HG02884 (cell line): ENCODE results near the gene C4BPB.

Experiments
- ATAC-seq: cut with Tn5 transposase; IDR thresholded peaks from one replicate; pipeline ENCODE4 v1.9.1; 2021; ENCODE audit warnings: mild to moderate bottlenecking, moderate library complexity; ENCODE audit not compliant: unreplicated experiment

Gene C4BPB

DNA sequence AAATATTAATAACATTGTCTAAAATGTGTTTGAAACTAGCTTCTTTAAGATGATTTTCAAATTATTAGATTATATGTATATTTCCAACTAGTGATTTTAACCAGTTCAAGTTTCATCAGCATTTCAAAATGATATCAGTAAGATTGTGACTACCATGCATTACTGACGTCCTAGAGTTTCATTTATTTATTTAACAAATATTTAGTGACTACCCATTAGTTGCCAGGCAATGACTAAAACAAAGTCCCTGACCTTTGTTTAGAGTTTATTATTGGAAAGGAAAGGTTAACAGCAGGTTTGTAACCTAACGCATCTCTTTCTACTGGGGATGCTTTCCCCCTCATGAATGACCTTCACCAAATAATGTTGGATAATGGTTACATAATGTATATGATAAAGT, 7.6 kb upstream of the C4BPB start:
- no peak for ATAC-seq

DNA sequence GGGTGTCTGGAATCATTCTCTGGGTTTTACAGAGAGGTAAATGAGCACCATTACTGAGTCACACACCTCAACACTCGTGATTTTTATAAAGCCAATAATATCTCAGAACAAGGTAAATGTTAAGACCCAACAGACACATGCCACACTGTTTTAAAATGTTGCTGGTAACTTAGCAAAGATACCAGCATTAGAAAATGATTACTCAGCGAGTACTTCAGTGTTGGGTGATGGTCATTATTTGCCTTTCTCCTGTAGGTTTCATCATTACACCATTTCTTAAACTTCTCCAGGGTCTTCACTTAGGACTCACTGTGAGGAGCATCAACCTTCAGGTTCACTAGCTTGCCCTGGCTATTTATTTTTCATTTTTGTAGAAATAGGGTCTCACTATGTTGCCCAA, 6.9 kb upstream of the C4BPB start:
- no peak for ATAC-seq

DNA sequence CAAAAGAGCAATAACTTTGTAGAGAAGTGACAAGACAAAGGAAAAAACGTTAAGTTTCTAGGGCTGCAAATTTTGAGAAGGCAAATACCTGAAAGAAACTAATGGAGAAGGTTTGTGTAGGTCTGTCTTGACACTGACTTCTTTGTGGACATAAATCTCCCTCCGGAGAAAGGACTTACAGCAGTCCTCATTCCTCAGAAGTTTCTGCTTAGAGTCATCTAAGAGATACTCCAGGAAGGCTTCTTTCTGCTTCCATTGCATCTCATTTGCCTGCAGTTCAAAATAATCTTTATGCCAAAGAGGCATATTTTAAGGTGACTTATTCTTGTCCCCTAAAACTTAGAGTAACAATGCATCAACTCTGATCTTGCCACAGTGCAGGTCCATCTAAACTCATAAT, 4.4 kb upstream of the C4BPB start:
- no peak for ATAC-seq

DNA sequence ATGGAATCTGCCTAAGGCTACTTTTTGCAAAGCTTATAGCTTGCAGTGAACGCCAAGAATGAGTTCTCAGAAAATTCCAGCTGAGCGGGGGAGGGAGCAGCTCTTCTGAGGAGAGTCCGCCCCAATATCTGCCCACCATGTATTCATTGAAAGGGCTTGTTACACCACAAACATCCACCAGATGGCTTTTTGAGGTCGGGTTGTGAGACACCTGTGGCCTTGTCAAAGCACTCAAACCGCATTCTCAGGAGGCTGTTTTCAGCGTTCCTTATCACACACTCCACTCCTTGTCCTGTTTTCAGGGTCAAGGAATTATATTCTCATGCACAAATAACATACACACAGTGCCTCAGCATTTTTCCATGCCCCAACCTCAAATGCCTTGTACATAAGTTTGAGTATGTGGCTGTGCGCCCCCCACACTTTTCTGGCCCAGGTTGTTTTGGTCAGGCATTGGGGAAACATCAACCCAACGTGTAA, 3.9 kb upstream of the C4BPB start:
- no peak for ATAC-seq

DNA sequence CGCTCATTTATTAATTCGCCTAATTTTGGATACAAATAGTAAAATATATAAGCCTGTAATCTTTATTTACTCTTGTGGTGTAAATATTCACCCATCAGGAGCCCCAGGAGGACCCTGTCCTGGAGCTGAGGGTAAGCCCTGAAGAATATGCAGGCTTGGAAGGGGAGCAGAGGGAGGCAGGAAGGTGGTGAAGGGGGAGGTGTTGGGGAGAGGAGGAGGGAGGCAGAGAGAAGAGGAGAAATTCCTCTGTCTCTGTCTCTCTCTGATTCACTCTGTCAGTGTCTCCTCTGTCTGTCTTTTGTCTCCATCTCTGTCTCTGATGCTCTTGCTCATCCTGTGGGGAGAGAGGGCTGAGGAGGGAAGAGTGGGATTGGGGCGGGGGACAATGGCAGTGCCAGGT, 2.8 kb upstream of the C4BPB start:
- ATAC-seq: no peak

DNA sequence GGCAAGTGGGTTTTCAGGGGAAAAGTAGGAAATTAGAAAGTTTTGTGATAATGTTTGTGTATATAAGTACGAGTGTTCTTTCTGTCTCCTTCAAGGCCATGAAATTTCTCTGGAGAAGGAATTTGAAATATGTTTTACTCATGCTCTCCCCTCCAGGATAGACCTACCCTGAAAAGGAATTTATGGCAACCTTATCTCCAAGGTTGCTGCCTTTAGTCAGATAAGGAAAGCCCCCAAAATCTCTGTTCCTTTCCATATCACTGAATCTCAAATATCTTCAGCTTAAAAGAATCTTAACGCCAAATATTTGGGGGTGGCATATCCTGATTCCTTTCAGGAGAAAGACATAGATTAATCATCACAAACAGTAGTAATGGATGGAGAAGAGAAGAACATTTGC, 499 bp upstream of the C4BPB start:
- no peak for ATAC-seq

DNA sequence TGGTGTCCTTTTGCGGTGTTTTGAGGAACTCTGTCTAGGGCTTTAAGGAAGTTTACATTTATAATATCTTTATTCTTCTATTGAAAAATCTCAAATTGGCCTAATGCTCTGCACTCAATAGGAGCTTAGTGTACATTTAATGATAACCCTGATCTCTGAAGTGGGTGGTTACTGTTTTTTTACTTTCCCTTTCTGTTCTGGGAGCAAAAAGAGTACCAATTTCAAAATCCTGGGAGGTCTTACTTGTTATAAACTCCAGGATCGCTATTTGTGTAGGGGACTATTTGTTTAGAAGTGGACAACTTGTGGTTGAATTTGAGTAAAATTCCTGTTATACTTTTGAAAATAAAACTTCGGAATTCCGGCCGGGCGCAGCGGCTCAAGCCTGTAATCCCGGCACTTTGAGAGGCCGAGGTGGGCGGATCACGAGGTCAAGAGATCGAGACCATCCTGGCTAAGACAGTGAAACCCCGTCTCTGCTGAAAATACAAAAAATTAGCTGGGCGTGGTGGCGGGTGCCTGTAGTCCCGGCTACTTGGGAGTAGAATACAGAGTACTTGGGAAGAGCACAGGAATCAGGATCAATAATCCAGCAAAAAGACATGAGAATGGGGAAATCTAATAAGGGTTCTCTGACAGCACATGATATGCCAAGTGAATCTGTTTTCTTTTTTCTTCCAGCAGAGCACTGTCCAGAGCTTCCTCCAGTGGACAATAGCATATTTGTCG, 1.1 kb downstream of the C4BPB start:
- ATAC-seq: no peak

DNA sequence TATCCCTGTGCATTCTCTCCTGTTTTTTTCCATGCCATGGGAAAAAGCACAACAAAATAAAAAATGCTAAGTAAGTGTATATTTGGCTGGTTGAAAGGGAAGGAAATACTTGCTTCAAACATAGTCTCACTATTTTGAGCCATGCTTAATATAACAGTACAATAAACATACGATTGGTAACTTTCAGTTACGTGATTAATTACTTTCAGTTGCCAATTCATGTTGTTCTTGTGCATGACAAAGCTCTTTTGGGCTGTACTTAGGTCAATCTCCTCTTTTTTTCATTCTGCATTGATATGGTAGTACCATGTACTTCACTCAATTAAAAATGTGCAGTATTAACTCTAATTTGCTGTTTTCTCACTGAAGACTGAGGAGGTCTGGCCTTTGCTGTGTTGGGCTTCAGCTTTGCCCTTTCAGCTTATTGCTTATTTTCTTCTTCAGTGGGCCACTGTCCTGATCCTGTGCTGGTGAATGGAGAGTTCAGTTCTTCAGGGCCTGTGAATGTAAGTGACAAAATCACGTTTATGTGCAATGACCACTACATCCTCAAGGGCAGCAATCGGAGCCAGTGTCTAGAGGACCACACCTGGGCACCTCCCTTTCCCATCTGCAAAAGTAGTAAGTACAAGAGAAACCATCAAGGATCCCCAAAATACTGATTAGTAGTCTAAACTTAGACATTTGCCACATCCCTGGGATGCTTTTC, 2.7 kb downstream of the C4BPB start:
- no peak for ATAC-seq

DNA sequence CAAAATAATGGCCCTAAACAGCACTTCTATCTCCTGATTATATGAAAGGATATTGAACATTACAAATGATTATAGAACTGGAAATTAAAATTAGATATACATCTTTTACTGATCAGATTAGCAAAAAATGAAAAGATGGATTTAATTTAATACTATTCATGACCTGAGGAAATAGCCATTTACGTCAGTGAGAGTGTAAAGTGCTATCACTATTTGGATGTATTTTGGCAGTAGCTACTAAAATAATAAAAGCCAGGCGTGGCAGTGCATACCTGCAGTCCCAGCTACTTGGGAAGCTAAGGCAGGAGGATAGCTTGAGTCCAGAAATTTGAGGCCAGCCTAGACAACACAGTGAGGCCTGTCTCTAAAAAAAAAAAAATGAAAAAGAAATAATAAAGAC, 5.3 kb downstream of the C4BPB start:
- no peak for ATAC-seq

DNA sequence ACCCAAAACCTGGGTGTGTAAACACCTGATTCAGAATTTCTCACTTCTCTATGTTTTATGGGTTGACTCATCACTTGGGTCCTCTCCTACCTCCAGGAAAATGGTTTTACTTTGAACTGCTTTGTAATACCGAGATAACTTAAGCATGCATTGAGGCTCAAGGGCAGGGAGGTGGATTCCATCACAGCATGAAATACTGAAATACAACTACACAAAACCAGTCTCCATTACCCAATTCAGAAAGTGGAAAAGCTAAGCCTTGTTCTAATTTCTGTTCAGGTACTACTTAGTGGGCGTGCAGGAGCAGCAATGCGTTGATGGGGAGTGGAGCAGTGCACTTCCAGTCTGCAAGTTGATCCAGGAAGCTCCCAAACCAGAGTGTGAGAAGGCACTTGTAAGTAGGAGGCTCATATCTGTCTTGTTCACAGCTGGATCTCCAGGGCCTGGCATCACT, 9.2 kb downstream of the C4BPB start:
- ATAC-seq: peak; percentile 94

DNA sequence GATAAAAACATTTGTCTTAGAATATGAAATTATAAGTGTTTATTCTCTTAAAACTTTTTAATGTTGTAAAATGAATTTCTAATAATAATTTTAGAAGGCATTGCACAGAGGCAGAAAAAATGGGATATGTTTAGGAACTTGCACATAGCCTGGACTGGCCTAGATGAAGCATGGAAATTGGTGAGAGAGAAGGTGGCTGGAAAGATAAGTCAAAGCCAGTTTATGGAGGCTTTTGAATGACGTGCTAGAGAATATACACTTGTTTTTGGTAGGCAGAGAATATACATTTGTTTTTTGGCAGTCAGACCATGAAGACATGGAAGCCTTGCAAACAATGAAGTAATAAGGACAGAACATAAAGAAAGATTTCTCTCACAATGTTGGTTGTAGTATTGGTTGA, 13.1 kb downstream of the C4BPB start:
- ATAC-seq: no peak

DNA sequence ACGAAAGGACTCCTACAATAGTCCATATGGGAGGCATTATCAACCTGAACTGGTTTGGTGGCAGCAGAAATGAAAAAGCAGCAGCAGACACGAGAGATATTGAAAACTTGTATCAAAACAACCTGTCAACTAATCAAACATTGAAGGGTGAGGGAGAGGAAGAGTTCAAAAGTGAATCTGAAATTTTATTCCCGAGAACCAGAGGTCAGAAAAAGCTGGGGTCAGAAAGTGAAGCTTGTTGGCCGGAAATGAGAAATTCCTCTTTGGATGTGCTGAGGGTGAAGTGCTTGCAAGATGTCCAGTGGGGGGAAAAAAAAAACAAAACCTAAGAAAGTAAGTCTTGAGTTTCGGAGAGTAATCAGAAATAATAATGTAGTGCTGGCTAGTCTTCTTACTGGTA, 13.5 kb downstream of the C4BPB start:
- ATAC-seq: no peak

DNA sequence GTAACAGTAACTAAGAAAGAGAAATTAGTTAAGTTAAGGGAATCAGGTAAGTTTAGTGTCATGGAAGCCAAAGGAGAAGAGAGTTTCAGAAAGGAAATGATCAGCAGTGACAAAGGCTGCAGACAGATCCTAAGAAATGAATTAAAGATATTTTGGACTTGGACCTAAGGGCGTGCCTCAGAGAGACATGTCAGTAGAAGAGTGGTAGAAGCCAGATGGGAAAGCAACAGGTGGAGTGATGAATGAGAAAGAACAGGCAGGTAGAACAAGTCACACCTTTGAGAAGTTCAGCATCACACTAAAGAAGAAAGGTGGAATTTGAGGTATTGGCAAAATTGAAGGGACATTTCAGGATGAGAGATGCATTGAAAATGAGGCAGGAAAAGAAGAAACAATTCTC, 14.0 kb downstream of the C4BPB start:
- ATAC-seq: no peak

DNA sequence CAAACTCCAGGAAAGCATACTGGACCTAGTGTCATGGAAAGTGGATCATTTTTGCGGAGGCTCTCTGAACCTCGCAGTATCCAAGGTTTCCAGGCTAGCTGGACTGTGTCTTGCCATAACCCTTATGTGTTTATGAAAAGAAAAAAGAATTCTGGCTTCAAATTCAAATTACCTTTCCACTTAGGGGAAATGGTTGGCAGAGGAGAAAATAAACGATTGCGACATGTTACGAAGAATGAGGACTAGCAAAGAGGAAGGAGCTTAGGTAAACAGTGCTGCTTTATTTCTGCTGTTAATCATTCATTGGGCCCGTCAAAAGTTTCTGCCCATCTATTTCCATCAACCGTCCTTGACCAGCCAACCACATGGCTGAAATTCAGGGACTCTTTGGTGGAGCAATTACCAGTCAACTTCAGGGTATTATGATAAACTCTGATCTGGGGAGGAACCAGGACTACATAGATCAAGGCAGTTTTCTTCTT, 15.3 kb downstream of the C4BPB start, which contains the start of gene C4BPA:
Gene C4BPA, plus strand, starts transcription at position 342 of the 482 bp plus-strand sequence. CDS start 8,793 bp downstream, outside the sequence.
- no peak for ATAC-seq

DNA sequence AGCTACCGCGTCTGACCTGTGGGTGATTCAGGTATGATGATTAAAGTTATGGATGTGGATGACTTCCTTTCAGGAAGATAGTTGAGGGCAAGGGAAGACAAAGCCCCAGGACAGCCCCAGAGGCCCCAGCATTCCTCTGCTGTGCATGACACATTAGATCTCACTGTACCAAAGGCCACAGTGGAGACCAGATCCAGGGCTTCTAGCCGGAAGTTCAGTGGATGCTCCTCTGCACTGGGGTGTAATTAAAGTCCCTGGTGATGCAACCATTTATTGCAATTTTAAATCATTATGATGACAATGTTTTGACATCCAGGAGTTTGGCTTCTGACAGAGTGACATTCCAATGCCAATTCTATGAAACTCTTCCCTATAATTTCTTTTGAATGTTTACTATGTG, 20.3 kb downstream of the C4BPB start:
- ATAC-seq: no peak

DNA sequence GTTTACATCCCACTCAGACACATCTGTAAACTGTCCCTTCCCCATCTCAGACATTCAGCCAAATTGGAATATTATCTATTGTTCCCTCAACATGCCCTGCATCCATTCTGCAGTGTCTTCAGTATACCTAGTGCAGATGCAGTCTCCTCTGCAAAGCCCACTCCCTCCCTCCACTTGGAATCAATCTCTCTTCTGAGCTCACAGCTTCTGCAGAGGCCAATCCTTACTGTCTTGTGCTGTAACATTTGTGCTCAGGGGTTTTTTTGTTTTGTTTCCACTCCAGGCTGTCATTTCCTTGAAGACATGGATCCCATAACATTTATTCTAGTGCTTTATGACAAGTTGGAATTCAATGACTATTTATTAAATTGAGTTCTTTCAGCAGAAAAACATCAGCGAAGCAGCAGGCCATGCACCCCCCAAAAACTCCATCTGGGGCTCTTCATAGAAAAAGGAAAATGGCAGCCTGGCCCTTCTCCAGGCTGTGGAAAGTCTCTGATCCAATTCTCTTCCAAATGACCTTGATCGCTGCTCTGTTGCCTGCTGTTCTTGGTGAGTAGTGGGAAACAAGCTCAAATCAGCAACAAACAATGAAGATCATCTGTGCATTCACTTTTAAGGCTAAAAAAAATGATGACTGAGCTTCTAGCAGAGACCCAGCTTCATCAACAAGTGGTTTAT, 24.1 kb downstream of the C4BPB start:
- no peak for ATAC-seq

DNA sequence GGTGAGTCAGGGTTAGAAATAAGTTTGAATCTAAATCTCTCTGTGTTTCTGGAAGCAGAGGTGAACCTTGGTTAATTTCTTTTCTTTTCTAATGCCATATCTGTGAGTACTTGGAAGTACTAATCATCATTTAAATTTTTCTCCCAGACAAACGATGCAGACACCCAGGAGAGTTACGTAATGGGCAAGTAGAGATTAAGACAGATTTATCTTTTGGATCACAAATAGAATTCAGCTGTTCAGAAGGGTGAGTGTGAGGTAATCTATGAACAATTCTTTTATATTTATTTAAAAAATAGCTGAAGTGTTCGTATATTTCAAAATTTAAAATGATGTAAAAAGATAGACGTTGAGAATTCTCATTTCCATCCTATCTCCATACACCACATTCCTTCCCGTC, 26.6 kb downstream of the C4BPB start:
- no peak for ATAC-seq

DNA sequence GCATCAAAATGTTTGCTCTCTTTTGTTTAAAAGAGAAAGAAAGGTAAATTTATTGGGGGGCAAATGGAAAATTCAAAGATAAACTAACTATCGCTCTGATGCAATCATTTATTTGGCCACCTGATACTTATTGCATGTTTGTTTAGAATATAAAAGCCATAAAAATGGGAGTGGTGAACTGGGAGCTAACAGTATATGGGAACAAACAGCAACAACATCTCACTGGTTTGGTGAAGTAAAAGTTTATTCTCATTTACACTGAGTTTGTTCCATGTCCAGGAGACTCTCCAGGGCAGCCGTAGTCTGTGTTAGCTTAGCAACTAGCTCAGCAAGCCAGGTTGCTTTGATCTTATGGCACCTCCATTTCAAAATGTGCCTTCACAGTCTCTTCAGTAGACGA, 35.7 kb downstream of the C4BPB start:
- no peak for ATAC-seq

DNA sequence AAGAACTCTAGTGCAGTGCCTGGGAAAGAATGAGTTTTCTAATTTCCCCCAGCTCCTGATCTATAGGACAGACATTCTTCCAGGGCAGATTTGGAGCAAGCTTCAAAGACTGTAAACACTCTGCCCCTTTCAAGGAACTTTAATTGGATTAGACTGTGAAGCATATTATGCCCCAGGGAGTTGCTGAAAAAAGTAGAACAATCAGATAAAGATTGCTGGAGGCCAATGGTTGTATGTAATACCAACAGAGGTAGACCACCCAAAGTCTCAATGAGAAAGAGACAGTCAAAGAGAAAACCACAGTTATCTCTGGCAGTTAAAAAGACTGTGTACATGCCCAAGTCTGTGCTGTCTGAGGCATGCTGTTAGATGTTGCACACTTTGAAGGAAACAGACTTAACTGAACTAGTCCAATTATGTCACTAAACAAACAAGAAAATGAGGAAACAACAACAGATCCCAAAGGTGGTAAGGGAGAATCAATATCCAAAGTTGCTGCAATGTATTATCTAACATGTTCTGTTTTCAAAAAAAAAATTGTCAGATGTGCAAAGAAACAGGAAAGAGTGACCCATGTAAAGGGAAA, 39.8 kb downstream of the C4BPB start:
- no peak for ATAC-seq

DNA sequence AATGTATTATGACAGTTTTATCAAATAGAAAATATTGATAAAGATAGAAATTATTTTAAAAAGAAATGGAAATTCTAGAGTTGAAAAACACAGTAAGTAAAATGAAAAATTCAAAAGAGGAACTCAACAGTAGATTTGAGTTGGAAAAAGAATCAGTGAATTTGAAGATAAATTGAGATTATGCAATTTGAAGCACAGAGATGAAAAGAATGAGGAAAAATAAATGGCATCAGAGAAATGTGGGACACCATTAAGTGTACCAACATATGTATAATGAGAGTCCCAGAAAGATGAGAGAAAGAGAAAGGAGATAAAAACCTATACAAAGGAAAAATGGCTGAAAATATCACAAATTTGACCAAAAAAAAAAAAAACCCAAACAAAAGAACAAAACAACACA, 40.4 kb downstream of the C4BPB start:
- ATAC-seq: no peak
